ENCODE measurements around the gene AADAT. TPM values are rescaled to one million over a fixed set of nuclear protein-coding genes. Genes with fewer than 3 reads are reported as not detected.
A peak's percentile ranks its signal among the peaks of the same experiment; 100 is the strongest.

Gene AADAT
- total RNA-seq, 3 donors from 2014 or later, result not detected

GRCh38 chr4:170035231-170035630, 54.5 kb downstream of the AADAT start:
- no peak for ATAC-seq
- Mint-ChIP-seq H3K27me3 (ENCODE audit: low read depth) (peaks cover 2% of the 10 kb centered on the region), H3K9me3 (no peaks in the 10 kb centered on the region)

DNA sequence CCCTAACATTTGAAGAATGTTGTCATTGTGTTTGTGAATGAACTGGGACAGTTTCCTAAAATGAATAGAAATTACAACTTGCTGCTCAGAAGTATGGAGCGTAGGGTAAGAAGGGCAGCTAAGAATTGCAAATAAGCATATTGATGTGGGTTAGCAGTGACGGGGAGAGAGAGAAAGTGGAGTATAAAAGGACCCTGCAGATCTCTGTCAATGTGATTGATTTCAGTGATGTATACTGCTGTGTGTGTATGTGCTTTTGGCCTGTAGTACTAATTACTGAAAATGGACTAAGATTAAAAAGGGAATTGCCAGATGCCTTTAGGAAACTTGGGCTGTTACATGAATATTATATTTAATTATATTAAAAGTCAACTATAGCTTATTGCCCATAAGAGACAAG, 55.8 kb downstream of the AADAT start:
- no peak for DNase-seq
- Mint-ChIP-seq H3K36me3 (ENCODE audit: insufficient read depth) (no peaks in the 10 kb centered on the region), H3K4me3 (no peak overlapping the region), H3K9me3 (no peaks in the 10 kb centered on the region), H3K4me1 (ENCODE audit: low read depth) (no peaks in the 10 kb centered on the region), H3K27me3 (ENCODE audit: low read depth) (peaks cover 10% of the 10 kb centered on the region)
- ATAC-seq, result no peak

More at GRCh38 chr4:170035231-170035630, 54.5 kb downstream of the AADAT start:
- Mint-ChIP-seq H3K36me3 (ENCODE audit: insufficient read depth) (no peaks in the 10 kb centered on the region), H3K4me3 (no peak overlapping the region), H3K4me1 (ENCODE audit: low read depth) (no peaks in the 10 kb centered on the region)
- DNase-seq, result no peak

DNA sequence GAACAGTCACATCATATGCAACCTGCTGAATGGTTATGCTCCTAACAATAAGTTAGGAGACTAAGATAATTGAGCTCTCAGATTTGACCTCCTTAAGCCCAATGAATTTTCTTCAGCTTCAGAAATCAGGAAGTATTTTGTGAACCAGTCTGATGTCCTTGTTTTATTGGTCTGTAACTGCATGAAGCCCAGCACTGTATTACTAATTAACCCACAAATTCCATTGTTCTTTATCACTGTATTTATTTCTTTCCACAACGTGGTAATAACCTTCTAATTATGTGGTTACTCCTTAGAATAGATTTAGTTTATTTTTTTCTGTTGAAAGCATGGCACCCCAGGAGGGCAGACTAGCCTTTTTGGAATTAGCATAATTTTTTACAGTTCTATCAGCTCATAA, 59.6 kb downstream of the AADAT start:
- peaks cover 10% of the 10 kb centered on the region for H3K4me1 Mint-ChIP-seq (ENCODE audit: low read depth)
- no peak for ATAC-seq
- H3K36me3 Mint-ChIP-seq (ENCODE audit: insufficient read depth), result no peaks in the 10 kb centered on the region
- H3K4me3 Mint-ChIP-seq, result no peak overlapping the region
- DNase-seq, result no peak
- H3K27me3 Mint-ChIP-seq (ENCODE audit: low read depth), result peaks cover 20% of the 10 kb centered on the region
- peaks cover 4% of the 10 kb centered on the region for H3K9me3 Mint-ChIP-seq

DNA sequence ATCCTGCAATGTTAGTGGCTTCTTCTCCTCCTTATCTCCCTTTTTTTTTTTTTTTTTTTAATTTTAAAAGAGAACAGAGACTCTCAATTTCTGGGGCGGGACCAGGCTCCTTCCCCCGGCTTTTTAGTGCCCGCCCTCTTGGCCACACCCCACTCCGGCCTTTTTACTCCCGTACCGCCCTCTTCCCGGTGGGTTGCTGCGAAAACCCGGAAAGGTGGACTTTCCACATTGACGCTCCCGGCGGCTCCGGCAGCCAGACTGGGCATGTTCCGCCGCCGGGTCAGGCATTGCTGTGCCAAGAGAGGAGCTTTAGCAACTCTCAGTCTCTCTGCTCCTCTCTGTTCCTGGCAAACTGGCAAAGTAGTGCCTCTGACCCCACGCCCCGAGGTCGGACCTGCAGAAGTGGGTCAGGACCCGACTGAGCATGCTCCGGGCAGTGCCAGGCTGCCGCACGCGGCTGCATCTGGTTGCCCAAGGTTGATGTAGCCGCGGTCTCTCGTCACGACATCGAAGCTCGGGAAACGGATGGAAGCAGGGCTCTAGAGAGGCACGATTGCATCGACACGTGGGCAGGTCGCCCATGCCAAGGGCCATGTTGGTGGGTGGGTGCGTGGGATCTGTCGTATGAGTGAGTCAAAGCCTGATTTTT, 62.5 kb downstream of the AADAT start:
- peaks cover 11% of the 10 kb centered on the region for H3K4me1 Mint-ChIP-seq (ENCODE audit: low read depth)
- ATAC-seq (peak; percentile 59 to 65), DNase-seq (peak; percentile 86)
- peaks cover 18% of the 10 kb centered on the region for H3K27me3 Mint-ChIP-seq (ENCODE audit: low read depth)
- H3K36me3 Mint-ChIP-seq (ENCODE audit: insufficient read depth), result no peaks in the 10 kb centered on the region
- peaks cover 4% of the 10 kb centered on the region for H3K9me3 Mint-ChIP-seq
- H3K4me3 Mint-ChIP-seq, result peak overlapping the region; percentile 88

GRCh38 chr4:170026253-170027021, 63.3 kb downstream of the AADAT start, which contains the start of gene MFAP3L:
Gene MFAP3L (minus strand): TSS chr4:170026395. CDS start chr4:170005877, 20,518 bp downstream.
- no peaks in the 10 kb centered on the region for H3K36me3 Mint-ChIP-seq (ENCODE audit: insufficient read depth)
- H3K9me3 Mint-ChIP-seq, result peaks cover 4% of the 10 kb centered on the region
- ATAC-seq, result peak; percentile 85 to 89
- peak; percentile 70 for DNase-seq
- H3K4me3 Mint-ChIP-seq, result peak within 1 kb of the TSS; percentile 88
- H3K27me3 Mint-ChIP-seq (ENCODE audit: low read depth), result peaks cover 18% of the 10 kb centered on the region
- H3K4me1 Mint-ChIP-seq (ENCODE audit: low read depth), result peaks cover 11% of the 10 kb centered on the region

DNA sequence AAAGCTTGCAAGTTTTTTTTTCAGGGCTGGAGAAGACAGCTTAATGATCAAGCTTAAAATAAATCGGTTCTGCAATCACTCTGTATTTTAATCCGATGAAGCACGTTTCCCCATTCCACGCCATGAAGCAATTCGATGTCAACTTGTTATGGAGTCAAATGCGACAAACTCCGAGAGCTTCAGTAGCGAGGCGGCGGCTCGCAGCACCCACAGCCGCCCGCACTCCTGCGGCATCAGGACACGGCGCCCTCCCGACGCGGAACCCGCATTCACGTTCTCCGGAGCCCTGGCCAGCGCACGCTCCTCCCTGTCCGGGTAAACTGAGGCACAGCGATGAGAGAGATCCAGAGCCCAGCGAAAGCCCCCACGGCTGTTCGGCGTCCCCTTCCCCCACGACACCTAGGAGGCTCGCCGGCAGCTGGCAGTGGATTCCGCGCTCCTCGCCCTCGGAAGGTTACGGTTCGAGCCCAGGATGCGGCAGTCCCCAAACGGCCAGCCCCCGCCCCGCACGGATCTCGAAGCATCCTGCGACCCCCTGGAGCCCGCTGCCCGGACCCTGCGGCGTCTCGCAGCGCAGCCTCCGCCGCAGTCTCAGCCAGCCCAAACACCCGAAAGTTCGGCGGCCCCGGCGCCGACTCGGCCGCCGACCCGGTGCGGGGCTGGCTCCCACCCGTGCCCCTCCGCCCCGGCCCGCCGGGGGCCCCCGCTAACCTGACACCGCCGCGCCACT, 64.1 kb downstream of the AADAT start:
- Mint-ChIP-seq H3K9me3 (peaks cover 4% of the 10 kb centered on the region), H3K36me3 (ENCODE audit: insufficient read depth) (no peaks in the 10 kb centered on the region)

DNA sequence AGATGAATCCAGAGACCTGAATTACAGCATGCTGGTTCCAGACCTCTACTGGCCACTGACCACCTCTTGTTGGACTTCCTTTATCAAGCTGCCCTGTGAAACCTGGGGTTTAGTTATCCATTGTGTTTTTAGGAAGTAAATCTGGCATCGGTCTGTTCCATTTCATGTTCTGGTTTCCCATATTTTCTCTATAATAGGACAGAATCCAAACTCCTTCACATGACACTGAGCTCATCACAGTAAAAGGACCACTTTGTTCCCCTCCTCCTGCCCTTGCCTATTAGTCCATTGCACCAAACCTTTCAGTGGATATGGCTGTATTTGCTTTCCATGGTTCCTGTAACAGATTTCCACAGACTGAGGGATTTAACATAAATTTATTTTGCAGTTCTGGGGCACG, 67.5 kb downstream of the AADAT start:
- H3K9me3 Mint-ChIP-seq, result no peaks in the 10 kb centered on the region

More for the DNA sequence above, 64.1 kb downstream of the AADAT start:
- DNase-seq (peak; percentile 4), ATAC-seq (peak in 1 of 2 donors; percentile 0)
- H3K4me1 Mint-ChIP-seq (ENCODE audit: low read depth), result peaks cover 11% of the 10 kb centered on the region
- H3K4me3 Mint-ChIP-seq, result peak overlapping the region; percentile 73
- peaks cover 18% of the 10 kb centered on the region for H3K27me3 Mint-ChIP-seq (ENCODE audit: low read depth)

GRCh38 chr4:170017252-170017651, 72.5 kb downstream of the AADAT start:
- Mint-ChIP-seq H3K4me1 (ENCODE audit: low read depth) (no peaks in the 10 kb centered on the region), H3K4me3 (no peak overlapping the region), H3K36me3 (ENCODE audit: insufficient read depth) (no peaks in the 10 kb centered on the region), H3K9me3 (no peaks in the 10 kb centered on the region), H3K27me3 (ENCODE audit: low read depth) (no peaks in the 10 kb centered on the region)
- ATAC-seq (no peak), DNase-seq (no peak)

More for the DNA sequence above, 67.5 kb downstream of the AADAT start:
- H3K4me1 Mint-ChIP-seq (ENCODE audit: low read depth), result peaks cover 3% of the 10 kb centered on the region
- ATAC-seq, result no peak
- DNase-seq, result no peak
- H3K4me3 Mint-ChIP-seq, result no peak overlapping the region
- peaks cover under 1% of the 10 kb centered on the region for H3K27me3 Mint-ChIP-seq (ENCODE audit: low read depth)
- no peaks in the 10 kb centered on the region for H3K36me3 Mint-ChIP-seq (ENCODE audit: insufficient read depth)

- ATAC-seq, result no peak
- Mint-ChIP-seq H3K27me3 (ENCODE audit: low read depth) (no peaks in the 10 kb centered on the region), H3K4me1 (ENCODE audit: low read depth) (no peaks in the 10 kb centered on the region), H3K4me3 (no peak overlapping the region), H3K9me3 (no peaks in the 10 kb centered on the region), H3K36me3 (ENCODE audit: insufficient read depth) (no peaks in the 10 kb centered on the region)
- no peak for DNase-seq
Observed at GRCh38 chr4:170015285-170015684, 74.5 kb downstream of the AADAT start.

- DNase-seq (no peak), ATAC-seq (no peak)
- Mint-ChIP-seq H3K4me1 (ENCODE audit: low read depth) (no peaks in the 10 kb centered on the region), H3K27me3 (ENCODE audit: low read depth) (no peaks in the 10 kb centered on the region), H3K9me3 (no peaks in the 10 kb centered on the region), H3K4me3 (no peak overlapping the region), H3K36me3 (ENCODE audit: insufficient read depth) (no peaks in the 10 kb centered on the region)
Observed at GRCh38 chr4:170014359-170015011, 75.3 kb downstream of the AADAT start.

GRCh38 chr4:170012629-170012958, 77.2 kb downstream of the AADAT start:
- Mint-ChIP-seq H3K9me3 (no peaks in the 10 kb centered on the region), H3K36me3 (ENCODE audit: insufficient read depth) (no peaks in the 10 kb centered on the region), H3K4me3 (no peak overlapping the region), H3K4me1 (ENCODE audit: low read depth) (peaks cover 1% of the 10 kb centered on the region), H3K27me3 (ENCODE audit: low read depth) (peaks cover 4% of the 10 kb centered on the region)
- DNase-seq (no peak), ATAC-seq (no peak)

DNA sequence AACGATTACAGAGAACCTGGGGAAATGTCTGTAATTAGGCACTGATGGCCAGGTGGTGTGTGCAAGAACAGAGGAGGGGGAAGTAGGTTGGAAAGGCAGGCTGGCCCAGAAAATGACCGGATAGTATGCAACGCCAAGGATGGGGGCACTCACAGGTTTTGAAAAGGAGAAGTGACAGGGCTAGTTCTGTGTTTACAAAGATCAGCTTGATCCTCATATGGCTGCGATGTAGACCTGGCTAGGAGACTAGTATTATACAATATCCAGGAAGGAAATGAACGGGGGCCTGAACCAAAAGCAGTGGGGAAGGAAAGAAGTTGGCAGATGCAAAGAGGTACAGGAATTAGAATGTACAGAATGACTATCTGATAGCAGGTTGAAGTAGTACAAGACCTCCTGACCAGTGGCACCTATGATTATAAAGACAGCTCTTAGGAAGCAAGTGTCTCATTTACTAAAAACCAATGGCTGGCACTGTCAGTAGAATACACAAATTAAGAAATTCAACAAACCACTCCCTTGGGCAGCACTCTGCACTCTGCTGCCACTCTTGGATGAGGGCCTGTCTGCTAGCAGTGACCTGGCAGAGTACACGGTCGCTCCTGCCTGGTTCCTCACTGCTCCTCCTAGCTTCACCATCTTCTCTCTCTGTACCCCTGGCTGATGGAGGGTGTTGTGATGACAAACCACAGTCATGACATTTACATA, 77.7 kb downstream of the AADAT start:
- ATAC-seq (no peak), DNase-seq (no peak)
- Mint-ChIP-seq H3K27me3 (ENCODE audit: low read depth) (peaks cover 4% of the 10 kb centered on the region), H3K4me1 (ENCODE audit: low read depth) (peaks cover 1% of the 10 kb centered on the region), H3K36me3 (ENCODE audit: insufficient read depth) (no peaks in the 10 kb centered on the region), H3K9me3 (no peaks in the 10 kb centered on the region), H3K4me3 (no peak overlapping the region)

Measured in activated T-cell treated with anti-CD3 and anti-CD28 coated beads, Interleukin-2, amount 50 U/mL, for 4 hours (primary cell).